Measurements from ENCODE around the gene ELL.

ELL gene

GRCh38 chr19:18427743-18428113 is 94.1 kb downstream of the ELL start:
- ChIA-PET CTCF (no interaction called here), POLR2A (ENCODE audit: low non-redundant PET) (no interaction called here)
- peak overlapping the region; percentile 86 for H3K27ac ChIP-seq
- no peak for TF ChIP-seq CTCF (conservative IDR thresholded peaks at IDR 0.05; ENCODE audit: low read depth)
- no peak for DNase-seq (ENCODE audit: low spot score)

DNA sequence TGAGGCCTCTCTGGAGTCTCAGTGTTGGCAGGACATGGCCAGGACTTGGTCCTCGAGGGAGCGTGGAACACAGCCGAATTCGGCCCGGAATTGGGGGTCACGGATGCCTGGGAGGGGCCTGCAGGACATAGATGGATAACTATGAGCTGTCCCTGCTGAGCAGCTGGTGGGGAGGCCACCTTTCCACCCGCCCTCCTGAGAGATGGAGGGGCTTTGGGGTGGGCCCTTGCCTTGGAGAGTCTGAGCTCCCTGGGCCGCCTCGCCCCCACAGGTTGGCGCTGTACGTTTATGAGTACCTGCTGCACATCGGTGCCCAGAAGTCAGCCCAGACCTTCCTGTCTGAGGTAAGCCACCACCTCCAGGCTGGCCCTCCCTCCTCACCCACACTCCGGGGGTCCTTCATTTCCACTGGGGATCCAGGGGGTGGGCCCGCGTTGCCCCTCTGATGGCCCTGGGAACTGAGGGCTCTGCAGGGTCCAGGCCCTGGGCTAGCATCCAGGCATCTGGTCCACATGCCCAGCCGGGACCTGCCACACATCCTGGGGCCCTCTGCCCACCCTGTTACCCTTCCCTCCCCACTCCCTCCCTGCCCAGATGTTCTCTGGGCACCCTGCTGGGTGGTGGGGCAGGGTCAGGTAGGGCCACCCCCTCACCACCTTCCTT is 94.7 kb downstream of the ELL start:
- ChIA-PET POLR2A (ENCODE audit: low non-redundant PET) (no interaction called here), CTCF (no interaction called here)
- peak overlapping the region; percentile 86 for H3K27ac ChIP-seq
- no peak for TF ChIP-seq CTCF (conservative IDR thresholded peaks at IDR 0.05; ENCODE audit: low read depth)
- no peak for DNase-seq (ENCODE audit: low spot score)

GRCh38 chr19:18426416-18426767 is 95.5 kb downstream of the ELL start:
- TF ChIP-seq CTCF (conservative IDR thresholded peaks at IDR 0.05; ENCODE audit: low read depth), result no peak
- H3K27ac ChIP-seq, result peak overlapping the region; percentile 86
- DNase-seq (ENCODE audit: low spot score), result no peak
- POLR2A ChIA-PET (ENCODE audit: low non-redundant PET), result no interaction called here
- CTCF ChIA-PET, result interaction anchor here (0.7 kb wide), 1 partner anchor 146 kb away, joined by 3 read pairs; no protein-coding TSS in a partner anchor

DNA sequence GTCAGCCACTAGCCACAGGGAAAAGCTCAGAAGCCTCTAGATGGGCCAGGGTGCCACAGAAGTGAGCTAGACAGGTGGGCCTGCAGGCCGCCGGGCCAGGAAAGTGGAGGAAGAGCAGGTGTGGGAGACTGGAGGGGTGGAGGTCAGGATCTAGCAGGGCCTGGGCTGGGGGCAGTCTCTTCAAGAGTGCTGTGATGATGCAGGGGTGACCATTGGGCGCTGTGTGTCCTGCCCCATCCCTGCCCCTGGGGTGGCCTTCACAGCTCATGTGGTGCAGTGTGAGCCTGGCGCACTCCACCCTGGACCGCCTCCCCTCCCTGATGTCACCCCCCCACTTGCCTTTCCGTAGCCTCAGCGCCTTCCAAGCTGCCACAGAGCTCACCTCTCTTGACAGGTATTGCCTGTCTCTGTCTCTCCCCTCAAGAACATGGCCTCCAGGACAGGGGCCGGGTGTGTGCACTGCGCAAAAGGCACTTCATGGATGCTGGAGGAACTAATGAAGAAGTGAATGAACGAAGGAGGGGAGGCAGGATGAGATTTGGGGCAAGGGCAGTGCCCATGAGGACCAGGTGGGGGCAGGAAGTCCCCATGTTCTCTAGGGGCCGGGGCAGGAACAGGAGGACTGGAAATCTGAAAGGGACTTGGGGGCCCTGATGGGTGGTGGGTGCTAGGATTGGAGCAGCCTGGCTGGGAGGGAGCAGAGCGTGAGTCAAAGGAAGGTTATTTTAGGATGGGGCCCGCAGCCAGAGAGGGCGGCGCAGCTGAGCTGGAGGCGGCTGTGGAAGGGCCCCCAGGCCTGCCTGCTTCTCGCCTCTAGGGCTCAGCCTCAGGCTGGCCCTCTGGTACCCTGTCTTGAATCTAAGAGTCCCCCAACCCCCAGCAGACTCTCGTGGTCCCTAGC is 96.1 kb downstream of the ELL start:
- no peak for DNase-seq (ENCODE audit: low spot score)
- H3K27ac ChIP-seq, result peak overlapping the region; percentile 86

GRCh38 chr19:18424890-18425514 is 96.9 kb downstream of the ELL start:
- ChIA-PET CTCF (interaction anchor here (0.7 to 1.5 kb wide), 4 partner anchors 36 to 570 kb away, joined by 3 to 5 read pairs (median 4); no protein-coding TSS in a partner anchor), POLR2A (ENCODE audit: low non-redundant PET) (no interaction called here)
- TF ChIP-seq CTCF (conservative IDR thresholded peaks at IDR 0.05; ENCODE audit: low read depth), result no peak
- DNase-seq (ENCODE audit: low spot score), result no peak
- H3K27ac ChIP-seq, result peak overlapping the region; percentile 86

More for the DNA sequence above, 96.1 kb downstream of the ELL start:
- CTCF ChIA-PET, result interaction anchor here (0.7 to 1.0 kb wide), 4 partner anchors 36 to 569 kb away, joined by 3 to 5 read pairs (median 4); no protein-coding TSS in a partner anchor
- POLR2A ChIA-PET (ENCODE audit: low non-redundant PET), result no interaction called here
- TF ChIP-seq CTCF (conservative IDR thresholded peaks at IDR 0.05; ENCODE audit: low read depth), result 0 out of 2 replicates have a peak, but pooled peaks have one; percentile 6

Data from RWPE1 (cell line).